NB4 (cell line): Measurements from ENCODE around the gene NCAM1.

ENCODE experiments used
- POLR2A ChIP-seq: IDR thresholded peaks from 2 replicates; pipeline ENCODE4 v1.6.1; 2011; ENCODE audit warnings: mild to moderate bottlenecking; ENCODE audit not compliant: insufficient read length; ENCODE audit errors: extremely low read depth
- TF ChIP-seq, protein P1 (sequence below): IDR thresholded peaks from one replicate; pipeline ENCODE4 v1.5.1; 2012; ENCODE audit warnings: low read depth, low read length

- TF ChIP-seq, protein P1, sequence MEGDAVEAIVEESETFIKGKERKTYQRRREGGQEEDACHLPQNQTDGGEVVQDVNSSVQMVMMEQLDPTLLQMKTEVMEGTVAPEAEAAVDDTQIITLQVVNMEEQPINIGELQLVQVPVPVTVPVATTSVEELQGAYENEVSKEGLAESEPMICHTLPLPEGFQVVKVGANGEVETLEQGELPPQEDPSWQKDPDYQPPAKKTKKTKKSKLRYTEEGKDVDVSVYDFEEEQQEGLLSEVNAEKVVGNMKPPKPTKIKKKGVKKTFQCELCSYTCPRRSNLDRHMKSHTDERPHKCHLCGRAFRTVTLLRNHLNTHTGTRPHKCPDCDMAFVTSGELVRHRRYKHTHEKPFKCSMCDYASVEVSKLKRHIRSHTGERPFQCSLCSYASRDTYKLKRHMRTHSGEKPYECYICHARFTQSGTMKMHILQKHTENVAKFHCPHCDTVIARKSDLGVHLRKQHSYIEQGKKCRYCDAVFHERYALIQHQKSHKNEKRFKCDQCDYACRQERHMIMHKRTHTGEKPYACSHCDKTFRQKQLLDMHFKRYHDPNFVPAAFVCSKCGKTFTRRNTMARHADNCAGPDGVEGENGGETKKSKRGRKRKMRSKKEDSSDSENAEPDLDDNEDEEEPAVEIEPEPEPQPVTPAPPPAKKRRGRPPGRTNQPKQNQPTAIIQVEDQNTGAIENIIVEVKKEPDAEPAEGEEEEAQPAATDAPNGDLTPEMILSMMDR: no peak
- no peak for TF ChIP-seq POLR2A
Observed at GRCh38 chr11:113174882-113175281, 213.7 kb downstream of the NCAM1 start.
